IPS-18c (cell line): ENCODE data around the gene ZMIZ2.
"Not testable (repeated sequence)": the region's sequence is repeated elsewhere in the genome, so short reads cannot be mapped to it uniquely, and the experiment has no call there.

ENCODE experiments used
- H3K4me3 ChIP-seq: 2 replicates; pipeline ENCODE4 v1.7.0; 2013; ENCODE audit warnings: low read depth, mild to moderate bottlenecking, low read length, moderate library complexity; ENCODE audit not compliant: insufficient read depth
- H3K9me3 ChIP-seq: one replicate; pipeline ENCODE4 v1.6.1; 2013; ENCODE audit warnings: mild to moderate bottlenecking, low read length, moderate library complexity; ENCODE audit not compliant: control insufficient read depth, insufficient read depth

The ZMIZ2 gene

DNA sequence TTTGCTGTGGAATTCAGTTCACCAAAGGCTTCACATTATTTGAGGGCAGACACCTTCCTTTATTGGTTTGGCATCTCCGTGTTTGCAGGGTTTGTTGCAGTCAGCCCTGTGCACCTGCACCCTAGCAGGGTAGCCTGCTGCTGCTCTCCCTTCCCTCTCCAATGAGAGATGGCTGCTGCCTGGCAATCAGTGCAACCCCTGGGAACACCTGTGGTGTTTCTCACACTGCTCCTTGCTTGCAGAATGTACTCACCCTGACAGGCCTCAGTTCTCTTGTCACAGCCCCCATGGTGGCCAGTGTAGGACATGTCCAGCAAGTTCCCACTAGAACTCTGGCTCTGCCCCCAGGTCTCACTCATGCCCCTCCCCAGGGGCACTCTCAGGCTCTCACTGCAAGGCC is 35.7 kb downstream of the ZMIZ2 start:
- Histone ChIP-seq H3K9me3 (no peaks in the 10 kb centered on the region), H3K4me3 (no peak overlapping the region)

DNA sequence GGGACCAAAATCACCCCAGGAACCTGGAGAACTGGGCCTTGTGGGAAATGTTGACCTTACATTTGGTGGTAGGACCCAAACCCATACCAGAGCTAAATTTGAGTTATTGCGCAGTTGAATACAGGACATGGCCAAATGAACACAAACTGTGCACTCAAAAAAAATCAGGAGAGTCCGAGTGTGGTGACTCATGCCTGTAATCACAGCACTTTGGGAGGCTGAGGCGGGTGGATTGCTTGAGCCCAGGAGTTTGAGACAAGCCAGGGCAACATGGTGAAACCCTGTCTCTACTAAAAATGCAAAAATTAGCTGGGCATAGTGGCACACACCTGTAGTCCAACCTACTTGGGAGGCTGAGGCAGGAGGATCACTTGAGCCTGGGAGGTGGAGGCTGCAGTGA is 36.6 kb downstream of the ZMIZ2 start:
- not testable (repeated sequence) for H3K4me3 ChIP-seq, H3K9me3 ChIP-seq

DNA sequence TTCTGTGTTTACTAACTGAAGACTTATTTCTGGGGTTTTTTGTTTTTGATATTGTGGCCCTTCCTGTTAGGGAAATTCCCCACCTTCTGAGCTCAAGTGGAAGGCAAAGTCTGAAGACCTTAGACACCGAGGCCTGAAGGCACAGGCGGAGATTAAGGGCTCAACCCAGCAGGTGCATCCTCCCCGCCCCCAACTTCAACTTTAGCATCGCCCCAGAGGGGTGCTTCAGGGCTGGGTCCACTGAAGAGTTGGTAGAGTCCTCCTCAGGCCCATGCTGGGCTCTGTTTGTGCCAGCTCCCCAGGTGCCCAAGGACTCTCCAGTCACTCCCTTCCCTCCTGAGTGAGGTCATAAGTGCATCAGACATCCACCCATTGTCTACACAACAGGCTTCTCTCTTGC is 38.4 kb downstream of the ZMIZ2 start:
- Histone ChIP-seq H3K9me3 (no peaks in the 10 kb centered on the region), H3K4me3 (no peak overlapping the region)

DNA sequence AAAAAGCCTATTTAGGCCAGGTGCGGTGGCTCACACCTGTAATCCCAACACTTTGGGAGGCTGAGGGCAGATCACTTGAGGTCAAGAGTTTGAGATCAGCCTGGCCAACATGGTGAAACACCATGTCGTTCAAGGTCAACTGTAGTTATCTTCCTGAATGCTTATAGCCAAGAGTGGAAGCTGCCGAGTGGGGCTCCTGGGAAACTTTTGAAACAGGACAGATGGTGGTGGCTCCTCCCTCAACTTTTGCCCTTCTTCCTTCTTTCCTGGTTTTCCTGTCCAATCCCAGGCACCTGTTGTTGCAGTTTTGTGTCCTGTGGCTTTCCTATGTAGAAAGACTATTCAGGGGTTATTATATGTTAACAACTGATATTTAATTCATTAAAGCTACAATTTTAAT is 39.1 kb downstream of the ZMIZ2 start:
- Histone ChIP-seq H3K9me3 (no peaks in the 10 kb centered on the region), H3K4me3 (no peak overlapping the region)

DNA sequence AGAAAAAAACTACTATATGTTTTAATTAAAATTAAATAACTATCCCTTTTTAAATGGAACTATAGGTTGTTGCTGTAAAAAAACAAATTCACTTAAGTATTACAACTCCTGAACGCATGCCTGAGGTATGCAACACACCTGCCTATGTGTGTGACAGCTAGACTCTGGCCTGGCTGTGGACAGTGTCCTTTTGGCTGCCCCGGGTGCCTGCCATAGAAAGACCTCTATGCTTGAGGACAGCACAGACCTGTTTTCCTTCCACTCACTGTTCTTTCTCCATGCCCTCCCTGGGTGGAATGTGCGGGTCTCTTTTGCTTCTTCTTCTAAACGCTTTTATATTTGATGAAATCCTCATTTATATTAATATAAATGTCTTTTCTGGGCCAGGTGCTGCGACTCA is 41.3 kb downstream of the ZMIZ2 start:
- Histone ChIP-seq H3K4me3 (no peak overlapping the region), H3K9me3 (peaks cover 2% of the 10 kb centered on the region)

DNA sequence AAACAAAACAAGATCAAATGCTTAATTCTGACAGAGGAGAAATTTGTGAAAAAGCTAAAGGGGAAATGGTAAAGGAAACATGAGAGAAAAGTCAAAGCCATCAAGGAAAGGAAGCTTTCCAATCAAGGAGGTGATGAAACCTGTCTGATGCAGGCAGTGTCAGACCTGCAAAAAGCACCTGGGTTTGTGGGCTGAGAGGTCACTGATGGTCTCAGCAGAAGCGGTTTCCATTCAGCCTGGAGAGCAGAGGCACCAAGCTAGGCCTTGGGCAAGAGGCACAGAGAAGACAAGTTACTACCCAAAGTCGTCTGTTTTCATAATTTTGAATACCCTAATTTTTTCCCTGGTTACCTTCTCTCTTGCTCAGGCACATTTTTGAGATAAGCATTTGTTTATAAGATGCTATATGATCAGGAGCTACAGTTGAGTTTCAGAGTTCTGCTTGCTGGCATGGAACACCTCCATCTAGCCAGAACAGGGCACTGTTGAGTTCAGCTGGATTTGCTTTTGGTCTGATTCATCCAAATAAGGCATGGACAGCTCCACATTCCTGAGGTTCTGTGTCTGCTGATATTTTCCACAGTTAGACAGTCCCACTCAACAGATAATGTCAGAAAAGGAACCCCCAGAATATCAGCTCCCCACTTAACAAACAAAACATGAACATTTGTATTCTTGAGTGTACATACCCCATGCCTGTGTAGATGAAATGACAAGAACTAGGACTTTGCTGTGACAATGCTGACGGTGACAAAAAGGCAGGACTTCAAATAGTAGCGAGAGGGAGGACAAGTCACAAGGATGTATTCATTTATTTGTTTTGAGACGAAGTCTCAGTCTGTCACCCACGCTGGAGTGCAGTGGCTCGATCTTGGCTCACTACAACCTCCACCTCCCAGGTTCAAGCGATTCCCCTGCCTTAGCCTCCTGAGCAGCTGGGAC is 42.9 kb downstream of the ZMIZ2 start:
- H3K4me3 ChIP-seq: no peak overlapping the region
- H3K9me3 ChIP-seq: peaks cover 2% of the 10 kb centered on the region

DNA sequence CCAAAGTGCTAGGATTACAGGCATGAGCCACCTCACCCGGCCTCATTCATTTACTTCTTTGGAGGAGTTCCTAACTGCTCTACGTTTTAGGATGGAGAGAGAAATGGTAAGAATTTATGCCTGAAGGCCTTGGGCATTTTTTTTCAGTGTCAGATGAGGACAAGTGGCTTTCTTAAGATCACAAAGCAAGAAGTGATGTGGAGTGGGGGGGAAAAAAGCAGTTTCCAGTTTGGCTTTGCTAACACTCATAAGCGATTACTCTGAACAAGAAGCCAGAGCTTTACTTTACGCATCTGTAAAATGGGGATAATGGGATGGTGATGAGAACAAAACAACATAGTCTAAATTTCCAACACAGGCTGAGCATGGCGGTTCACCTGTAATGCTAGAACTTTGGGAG is 45.3 kb downstream of the ZMIZ2 start:
- Histone ChIP-seq H3K4me3 (no peak overlapping the region), H3K9me3 (peaks cover 2% of the 10 kb centered on the region)

DNA sequence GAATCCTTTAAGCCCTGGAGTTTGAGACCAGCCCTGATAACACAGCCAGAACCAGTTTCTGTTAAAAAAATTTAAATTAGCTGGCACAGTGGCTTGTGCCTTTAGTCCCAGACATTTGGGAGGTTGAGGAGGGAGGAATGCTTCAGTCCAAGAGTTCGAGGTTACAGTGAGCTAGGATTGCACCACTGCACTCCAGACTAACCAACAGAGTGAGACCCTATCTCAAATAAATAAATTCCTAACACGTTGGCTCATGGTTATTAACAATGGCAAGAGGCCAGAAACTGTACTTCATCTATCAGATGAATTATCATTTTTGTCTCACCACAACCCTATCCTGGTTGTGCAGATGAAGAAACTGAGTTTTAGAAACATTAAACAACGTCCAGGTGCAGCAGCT is 45.7 kb downstream of the ZMIZ2 start:
- no peak overlapping the region for H3K4me3 ChIP-seq
- peaks cover 2% of the 10 kb centered on the region for H3K9me3 ChIP-seq

DNA sequence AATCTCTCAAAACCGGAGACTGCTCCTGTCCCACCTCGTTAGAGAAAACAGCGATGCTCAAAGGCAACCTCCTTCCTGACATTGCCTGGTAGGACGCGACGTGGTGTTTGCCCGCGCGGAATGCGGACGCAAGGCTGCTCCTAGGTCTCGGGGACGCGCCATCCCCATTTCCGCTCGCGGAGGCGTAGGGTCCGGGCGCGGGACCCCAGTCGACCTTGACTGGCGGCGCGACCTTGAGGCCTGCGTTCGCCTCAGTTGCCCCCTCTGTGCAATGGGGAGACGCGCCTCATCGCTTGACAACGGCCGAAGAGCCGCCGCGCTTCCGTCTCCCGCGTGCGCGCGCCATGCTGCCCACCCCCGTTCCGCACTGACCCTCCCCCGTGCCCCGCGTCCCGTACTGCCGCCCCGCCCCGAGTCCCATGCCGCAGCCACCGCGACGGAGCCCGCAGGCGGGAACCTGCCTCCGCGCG is 47.4 kb downstream of the ZMIZ2 start:
- peak overlapping the region; percentile 74 for H3K4me3 ChIP-seq

DNA sequence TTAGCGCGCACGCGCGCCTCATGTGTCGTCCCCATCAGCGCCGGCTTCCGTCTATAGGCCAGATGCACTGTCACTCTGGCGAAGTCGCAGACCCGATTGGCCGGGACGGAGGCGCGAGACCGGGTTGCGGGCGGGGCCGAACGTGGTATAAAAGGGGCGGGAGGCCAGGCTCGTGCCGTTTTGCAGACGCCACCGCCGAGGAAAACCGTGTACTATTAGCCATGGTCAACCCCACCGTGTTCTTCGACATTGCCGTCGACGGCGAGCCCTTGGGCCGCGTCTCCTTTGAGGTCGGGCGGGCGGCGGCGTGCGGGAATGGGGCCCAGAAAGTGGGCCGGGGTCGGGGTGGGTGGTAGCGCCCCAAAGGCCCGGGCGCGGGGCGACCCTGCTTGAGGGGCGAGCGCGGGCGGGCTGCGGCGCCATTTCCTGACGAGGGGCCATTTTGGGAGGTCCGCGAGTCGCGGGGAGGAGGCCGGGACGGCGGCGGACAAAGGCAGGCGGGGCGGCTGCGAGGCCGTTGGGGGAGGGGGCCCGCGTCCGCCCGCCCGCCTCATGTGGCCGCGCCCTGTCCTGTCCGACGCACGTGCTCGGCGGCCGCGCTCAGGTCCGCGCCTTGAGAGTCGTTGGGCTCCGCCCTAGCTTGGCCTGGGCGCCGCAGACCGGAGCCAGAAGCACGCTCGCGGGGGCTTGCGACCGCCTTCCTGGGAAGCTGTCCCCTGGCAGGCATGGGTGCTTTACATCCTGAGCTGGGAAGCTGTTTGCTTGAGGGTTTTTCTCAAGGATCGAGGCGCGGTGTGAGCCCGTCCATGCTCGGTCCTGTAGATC is 48.1 kb downstream of the ZMIZ2 start, which contains the start of gene PPIA:
Gene PPIA (plus strand): TSS at position 178 of the 825 bp plus-strand sequence. CDS start 44 bp downstream, at position 222.
- peak within 1 kb of the TSS; percentile 85 for H3K4me3 ChIP-seq

More for the DNA sequence above, 47.4 kb downstream of the ZMIZ2 start:
- H3K9me3 ChIP-seq: peaks cover 2% of the 10 kb centered on the region

DNA sequence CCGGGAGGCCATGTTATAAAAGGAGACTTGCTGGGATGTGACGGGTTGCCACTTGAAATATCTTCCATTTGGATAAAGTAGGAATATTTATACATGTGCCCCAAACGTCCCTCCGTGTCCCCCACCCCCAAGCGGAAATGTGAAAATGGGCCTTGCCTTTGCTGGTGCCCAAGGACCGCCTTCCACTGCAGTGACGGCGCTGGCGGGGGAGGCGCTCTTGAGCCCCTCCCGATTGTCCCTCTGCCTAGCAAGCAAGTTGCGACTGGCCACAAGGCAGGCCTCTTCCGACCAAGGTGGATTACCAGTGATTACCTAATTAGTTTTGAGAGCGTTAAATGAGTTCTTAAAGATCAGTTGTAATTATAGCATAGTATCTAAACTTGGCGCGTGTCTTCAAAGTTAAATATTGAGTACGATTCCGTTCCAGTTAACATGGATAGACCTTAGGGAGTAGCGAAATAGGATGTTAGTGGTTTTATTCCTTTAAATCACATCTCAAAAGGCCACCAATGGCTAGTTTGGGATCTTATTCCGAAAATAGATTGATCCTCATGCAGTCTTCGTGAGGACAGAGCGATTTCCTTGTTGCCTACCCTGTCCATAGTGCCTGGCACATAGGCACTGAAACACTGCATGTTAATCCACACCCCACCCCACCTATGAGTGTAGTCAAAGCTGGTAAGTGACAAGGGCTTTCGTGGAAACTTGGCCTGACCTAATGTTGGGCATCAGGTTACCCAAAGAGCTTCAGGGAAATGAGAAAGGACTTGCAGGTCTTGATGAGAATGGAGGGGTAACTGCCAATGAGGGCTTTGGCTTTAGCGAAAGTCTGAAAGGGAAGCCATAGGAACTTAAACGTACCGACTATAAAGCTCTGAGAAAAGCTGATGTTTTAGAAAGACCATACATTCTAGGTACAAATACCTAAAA is 48.9 kb downstream of the ZMIZ2 start:
- Histone ChIP-seq H3K4me3 (peak overlapping the region; percentile 85), H3K9me3 (peaks cover 2% of the 10 kb centered on the region)

More for the DNA sequence above, 48.1 kb downstream of the ZMIZ2 start, which contains the start of gene PPIA:
- H3K9me3 ChIP-seq: peaks cover 2% of the 10 kb centered on the region

DNA sequence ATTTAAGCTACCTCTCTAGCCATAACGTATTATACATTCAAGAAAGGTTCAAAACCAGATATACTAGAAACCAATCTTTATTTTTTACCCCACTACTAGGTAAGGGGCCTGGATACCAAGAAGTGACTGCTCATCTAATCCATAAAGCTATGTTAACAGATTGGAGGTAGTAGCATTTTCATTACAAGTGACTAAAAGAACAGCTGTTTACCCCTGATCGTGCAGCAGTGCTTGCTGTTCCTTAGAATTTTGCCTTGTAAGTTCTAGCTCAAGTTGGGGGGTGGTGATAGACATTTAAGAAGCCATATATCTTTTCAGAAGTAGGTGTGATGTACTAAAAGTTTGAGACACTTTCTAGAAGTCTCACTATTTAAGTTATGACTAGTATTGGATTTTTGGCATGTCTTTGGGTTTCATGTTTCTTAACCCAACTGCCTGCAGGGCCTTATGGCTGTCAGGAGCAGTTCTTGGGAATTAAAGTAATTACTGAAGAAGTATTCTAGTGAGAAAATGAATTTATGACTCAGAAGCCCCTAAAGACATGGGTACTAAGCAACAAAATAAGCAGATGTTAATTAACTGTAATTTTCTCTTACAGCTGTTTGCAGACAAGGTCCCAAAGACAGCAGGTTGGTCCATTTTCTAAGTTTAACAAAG is 50.1 kb downstream of the ZMIZ2 start:
- Histone ChIP-seq H3K4me3 (peak overlapping the region; percentile 85), H3K9me3 (no peaks in the 10 kb centered on the region)

DNA sequence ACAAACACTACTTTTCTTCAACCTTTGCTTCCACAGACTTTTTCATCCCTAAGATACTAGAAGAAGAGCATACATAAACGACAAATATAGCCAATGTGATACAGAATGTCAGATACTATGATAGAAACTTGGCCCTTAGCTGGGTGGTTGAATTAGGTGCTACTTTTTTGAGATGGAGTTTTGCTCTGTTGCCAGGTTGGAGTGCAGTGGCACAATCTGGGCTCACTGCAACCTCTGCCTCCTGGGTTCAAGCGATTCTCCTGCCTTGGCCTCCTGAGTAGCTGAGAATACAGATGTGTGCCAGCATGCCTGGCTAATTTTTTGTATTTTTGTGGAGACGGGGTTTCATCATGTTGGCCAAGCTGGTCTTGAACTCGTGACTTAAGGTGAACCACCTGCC is 51.3 kb downstream of the ZMIZ2 start:
- H3K4me3 ChIP-seq: no peak overlapping the region
- H3K9me3 ChIP-seq: no peaks in the 10 kb centered on the region

DNA sequence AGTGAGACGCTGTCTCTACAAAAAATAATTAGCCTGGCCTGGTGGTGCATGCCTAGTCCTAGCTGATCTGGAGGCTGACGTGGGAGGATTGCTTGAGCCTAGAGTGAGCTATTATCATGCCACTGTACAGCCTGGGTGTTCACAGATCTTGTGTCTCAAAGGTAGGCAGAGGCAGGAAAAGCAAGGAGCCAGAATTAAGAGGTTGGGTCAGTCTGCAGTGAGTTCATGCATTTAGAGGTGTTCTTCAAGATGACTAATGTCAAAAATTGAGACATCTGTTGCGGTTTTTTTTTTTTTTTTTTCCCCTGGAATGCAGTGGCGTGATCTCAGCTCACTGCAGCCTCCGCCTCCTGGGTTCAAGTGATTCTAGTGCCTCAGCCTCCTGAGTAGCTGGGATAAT is 53.2 kb downstream of the ZMIZ2 start:
- H3K9me3 ChIP-seq: no peaks in the 10 kb centered on the region
- no peak overlapping the region for H3K4me3 ChIP-seq

DNA sequence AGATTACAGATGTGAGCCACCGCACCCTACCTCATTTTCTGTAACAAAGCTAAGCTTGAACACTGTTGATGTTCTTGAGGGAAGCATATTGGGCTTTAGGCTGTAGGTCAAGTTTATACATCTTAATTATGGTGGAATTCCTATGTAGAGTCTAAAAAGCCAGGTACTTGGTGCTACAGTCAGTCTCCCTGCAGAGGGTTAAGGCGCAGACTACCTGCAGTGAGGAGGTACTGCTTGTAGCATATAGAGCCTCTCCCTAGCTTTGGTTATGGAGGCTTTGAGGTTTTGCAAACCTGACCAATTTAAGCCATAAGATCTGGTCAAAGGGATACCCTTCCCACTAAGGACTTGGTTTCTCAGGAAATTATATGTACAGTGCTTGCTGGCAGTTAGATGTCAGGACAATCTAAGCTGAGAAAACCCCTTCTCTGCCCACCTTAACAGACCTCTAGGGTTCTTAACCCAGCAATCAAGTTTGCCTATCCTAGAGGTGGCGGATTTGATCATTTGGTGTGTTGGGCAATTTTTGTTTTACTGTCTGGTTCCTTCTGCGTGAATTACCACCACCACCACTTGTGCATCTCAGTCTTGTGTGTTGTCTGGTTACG is 53.9 kb downstream of the ZMIZ2 start:
- Histone ChIP-seq H3K9me3 (no peaks in the 10 kb centered on the region), H3K4me3 (no peak overlapping the region)
